Neural progenitor cell (in vitro differentiated cells): ENCODE data around the gene HYAL2. TPM values are rescaled to one million over a fixed set of nuclear protein-coding genes. Genes with fewer than 3 reads are reported as not detected.

Experiments
- DNase-seq: peaks from one replicate; pipeline ENCODE4 v3.0.0-alpha.2; 2016; ENCODE audit warnings: low spot score
- H2AFZ ChIP-seq: fragments of 200-600 bp; sonication (generic); replicated peaks from 2 replicates; pipeline ENCODE4 v1.6.1; 2016; ENCODE audit warnings: antibody characterized with exemption
- H3F3A ChIP-seq: fragments of 200-600 bp; sonication (generic); 2 replicates; pipeline ENCODE4 v1.6.1; 2016; ENCODE audit warnings: antibody characterized with exemption, low read depth
- H3K27ac ChIP-seq: fragments of 200-600 bp; sonication (generic); 2 replicates; pipeline ENCODE4 v1.5.1; 2016; ENCODE audit warnings: mild to moderate bottlenecking
- H3K27me3 ChIP-seq: fragments of 200-600 bp; sonication (generic); 2 replicates; pipeline ENCODE4 v1.6.1; 2016; ENCODE audit warnings: mild to moderate bottlenecking, moderate library complexity
- H3K36me3 ChIP-seq: fragments of 200-600 bp; sonication (generic); 2 replicates; pipeline ENCODE4 v1.5.1; 2016
- H3K4me1 ChIP-seq: fragments of 200-600 bp; sonication (generic); 2 replicates; pipeline ENCODE4 v1.6.1; 2016; ENCODE audit warnings: mixed run types
- H3K4me2 ChIP-seq: fragments of 200-600 bp; sonication (generic); 2 replicates; pipeline ENCODE4 v1.6.1; 2016
- H3K4me3 ChIP-seq: fragments of 200-600 bp; sonication (generic); 2 replicates; pipeline ENCODE4 v1.5.1; 2016
- H3K79me2 ChIP-seq: fragments of 200-600 bp; sonication (generic); 2 replicates; pipeline ENCODE4 v1.6.1; 2016; ENCODE audit warnings: low read depth
- H3K9ac ChIP-seq: fragments of 200-600 bp; sonication (generic); 2 replicates; pipeline ENCODE4 v1.6.1; 2016
- H3K9me3 ChIP-seq: fragments of 200-600 bp; sonication (generic); 2 replicates; pipeline ENCODE4 v1.5.1; 2016; ENCODE audit warnings: low read depth
- H4K20me1 ChIP-seq: fragments of 200-600 bp; sonication (generic); 2 replicates; pipeline ENCODE4 v1.6.1; 2016; ENCODE audit warnings: low read depth
- H3K27ac Mint-ChIP-seq: 3 replicates; pipeline ENCODE4 v1.8.0; 2021; ENCODE audit warnings: mixed read lengths
- H3K27me3 Mint-ChIP-seq: 2 replicates; pipeline ENCODE4 v1.8.0; 2022; ENCODE audit warnings: low read depth, mild to moderate bottlenecking, inconsistent platforms, moderate library complexity, mixed read lengths; ENCODE audit not compliant: insufficient read depth
- H3K36me3 Mint-ChIP-seq: 3 replicates; pipeline ENCODE4 v1.8.0; 2021; ENCODE audit warnings: mixed read lengths
- H3K4me1 Mint-ChIP-seq: 3 replicates; pipeline ENCODE4 v1.8.0; 2021; ENCODE audit warnings: mixed read lengths
- H3K4me3 Mint-ChIP-seq: 3 replicates; pipeline ENCODE4 v1.8.0; 2021; ENCODE audit warnings: mild to moderate bottlenecking, moderate library complexity, mixed read lengths
- H3K9me3 Mint-ChIP-seq: 3 replicates; pipeline ENCODE4 v1.8.0; 2020; ENCODE audit warnings: mixed read lengths
- EZH2 ChIP-seq: fragments of 200-600 bp; sonication (generic); IDR thresholded peaks from 2 replicates; pipeline ENCODE4 v1.6.1; 2017; ENCODE audit warnings: antibody characterized with exemption, mild to moderate bottlenecking, moderate library complexity
- EZH2phosphoT487 ChIP-seq: fragments of 200-600 bp; sonication (generic); IDR thresholded peaks from 2 replicates; pipeline ENCODE4 v1.6.1; 2017; ENCODE audit warnings: antibody characterized with exemption
- total RNA-seq: library from RNA; depleted of rRNA; stranded (reverse); fragments of >200 nt; gene quantifications from 2 replicates; pipeline ENCODE4 v1.2.3, GENCODE V29; 2015; ENCODE audit warnings: low replicate concordance
- TF ChIP-seq, protein P1 (sequence below): fragments of 200-600 bp; sonication (generic); IDR thresholded peaks from 2 replicates; pipeline ENCODE4 v1.5.1; 2017; ENCODE audit warnings: antibody characterized with exemption, mild to moderate bottlenecking

The HYAL2 gene
- total RNA-seq, 1 donor from 2014 or later = 38.9 TPM

DNA sequence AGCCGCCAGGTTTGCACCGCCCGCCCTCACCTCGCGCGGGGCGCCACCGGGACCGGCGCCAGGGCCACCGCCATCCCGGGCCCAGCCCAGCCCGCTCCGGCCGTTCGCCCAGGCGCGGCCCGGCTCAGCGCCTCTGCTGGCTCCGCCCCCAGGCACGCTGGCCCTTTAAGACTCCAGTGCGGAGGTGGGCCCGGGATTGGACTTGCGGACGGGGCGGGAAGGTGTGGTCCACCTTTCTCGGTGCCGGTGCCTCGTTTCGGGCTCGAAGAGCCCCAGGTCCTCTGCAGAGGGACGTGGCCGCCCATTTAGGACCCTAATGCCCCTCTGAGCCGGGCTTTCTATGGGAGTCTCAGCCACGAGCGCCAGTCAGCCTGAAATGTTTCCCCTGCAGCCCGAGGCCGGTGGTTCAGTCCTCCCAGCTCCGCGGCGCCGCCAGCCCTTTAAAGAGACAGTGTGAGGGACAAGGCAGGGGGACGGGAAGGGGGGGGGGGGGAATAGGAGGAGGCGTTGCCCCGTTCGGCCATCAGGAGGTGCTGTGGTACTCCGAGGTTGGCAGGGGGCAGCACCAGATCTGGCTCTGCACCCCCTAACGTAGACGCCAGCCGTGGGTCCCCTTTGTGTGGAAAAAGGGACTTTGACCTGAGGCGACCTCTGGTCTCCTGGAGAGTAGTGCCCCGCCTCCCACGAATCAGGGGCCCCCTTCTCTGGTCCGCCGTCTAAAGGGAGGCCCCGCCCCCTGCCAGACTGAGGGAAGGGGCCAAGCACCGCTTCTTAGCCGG lies 1.0 kb downstream of the HYAL2 start:
- Mint-ChIP-seq H3K27ac (peak overlapping the region; percentile 100), H3K27me3 (peaks cover 4% of the 10 kb centered on the region), H3K36me3 (peaks cover 22% of the 10 kb centered on the region), H3K9me3 (no peaks in the 10 kb centered on the region), H3K4me1 (peaks cover 47% of the 10 kb centered on the region), H3K4me3 (peak overlapping the region; percentile 88)
- peak overlapping the region; percentile 88 for H3K4me2 ChIP-seq
- peak; percentile 97 for DNase-seq
- H3K9ac ChIP-seq = peak overlapping the region; percentile 91
- H2AFZ ChIP-seq = peak overlapping the region; percentile 95
- peak overlapping the region; percentile 84 for H3K4me3 ChIP-seq
- no peaks in the 10 kb centered on the region for H3K9me3 ChIP-seq
- no peaks in the 10 kb centered on the region for H3K36me3 ChIP-seq
- H4K20me1 ChIP-seq = peaks cover 36% of the 10 kb centered on the region
- peaks cover 28% of the 10 kb centered on the region for H3K4me1 ChIP-seq
- H3F3A ChIP-seq = peaks cover 35% of the 10 kb centered on the region
- H3K27ac ChIP-seq = peak overlapping the region; percentile 99
- TF ChIP-seq EZH2 = no peak
- TF ChIP-seq, protein P1, sequence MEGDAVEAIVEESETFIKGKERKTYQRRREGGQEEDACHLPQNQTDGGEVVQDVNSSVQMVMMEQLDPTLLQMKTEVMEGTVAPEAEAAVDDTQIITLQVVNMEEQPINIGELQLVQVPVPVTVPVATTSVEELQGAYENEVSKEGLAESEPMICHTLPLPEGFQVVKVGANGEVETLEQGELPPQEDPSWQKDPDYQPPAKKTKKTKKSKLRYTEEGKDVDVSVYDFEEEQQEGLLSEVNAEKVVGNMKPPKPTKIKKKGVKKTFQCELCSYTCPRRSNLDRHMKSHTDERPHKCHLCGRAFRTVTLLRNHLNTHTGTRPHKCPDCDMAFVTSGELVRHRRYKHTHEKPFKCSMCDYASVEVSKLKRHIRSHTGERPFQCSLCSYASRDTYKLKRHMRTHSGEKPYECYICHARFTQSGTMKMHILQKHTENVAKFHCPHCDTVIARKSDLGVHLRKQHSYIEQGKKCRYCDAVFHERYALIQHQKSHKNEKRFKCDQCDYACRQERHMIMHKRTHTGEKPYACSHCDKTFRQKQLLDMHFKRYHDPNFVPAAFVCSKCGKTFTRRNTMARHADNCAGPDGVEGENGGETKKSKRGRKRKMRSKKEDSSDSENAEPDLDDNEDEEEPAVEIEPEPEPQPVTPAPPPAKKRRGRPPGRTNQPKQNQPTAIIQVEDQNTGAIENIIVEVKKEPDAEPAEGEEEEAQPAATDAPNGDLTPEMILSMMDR = peak; percentile 76
- H3K79me2 ChIP-seq = peaks cover 40% of the 10 kb centered on the region
- H3K27me3 ChIP-seq = no peaks in the 10 kb centered on the region

DNA sequence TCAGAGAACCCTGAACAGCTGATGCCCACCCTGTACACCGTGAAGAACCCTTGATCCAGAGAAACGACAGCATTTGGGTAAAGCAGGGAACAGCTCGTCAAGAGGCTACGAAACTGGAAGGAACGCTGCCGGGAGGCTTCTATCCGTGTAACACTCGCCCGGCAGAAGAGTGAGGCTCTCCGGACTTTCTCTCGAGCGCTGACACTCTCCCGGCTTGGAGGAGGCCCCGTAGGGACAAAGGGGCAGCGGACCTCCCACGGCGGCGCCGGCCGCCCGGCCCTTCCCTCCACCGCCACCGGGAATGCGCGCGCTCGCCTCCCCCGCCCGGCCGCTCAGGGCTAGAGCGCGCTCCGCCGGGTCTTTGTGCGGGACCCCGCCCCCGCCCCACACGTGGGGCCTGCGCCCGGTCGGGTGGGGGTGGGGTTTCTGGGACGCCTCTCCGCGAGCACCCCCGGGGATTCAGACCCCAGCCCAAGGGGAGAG lies 1.7 kb downstream of the HYAL2 start:
- H3K4me1 Mint-ChIP-seq = peaks cover 49% of the 10 kb centered on the region
- peak overlapping the region; percentile 84 for H3K4me3 ChIP-seq
- TF ChIP-seq EZH2phosphoT487 (no peak), EZH2 (no peak)
- TF ChIP-seq, protein P1 = no peak
- H3K4me3 Mint-ChIP-seq = peak overlapping the region; percentile 99
- peak overlapping the region; percentile 98 for H3K27ac Mint-ChIP-seq
- H3K27me3 Mint-ChIP-seq = peaks cover 4% of the 10 kb centered on the region
- no peaks in the 10 kb centered on the region for H3K9me3 Mint-ChIP-seq
- peak overlapping the region; percentile 95 for H2AFZ ChIP-seq
- peaks cover 36% of the 10 kb centered on the region for H4K20me1 ChIP-seq
- H3K36me3 ChIP-seq = no peaks in the 10 kb centered on the region
- H3K9me3 ChIP-seq = no peaks in the 10 kb centered on the region
- DNase-seq = peak; percentile 97
- peak overlapping the region; percentile 88 for H3K4me2 ChIP-seq
- H3K4me1 ChIP-seq = peaks cover 28% of the 10 kb centered on the region
- peaks cover 37% of the 10 kb centered on the region for H3K79me2 ChIP-seq
- no peaks in the 10 kb centered on the region for H3K27me3 ChIP-seq
- H3K36me3 Mint-ChIP-seq = peaks cover 26% of the 10 kb centered on the region
- peak overlapping the region; percentile 99 for H3K27ac ChIP-seq
- peaks cover 35% of the 10 kb centered on the region for H3F3A ChIP-seq
- H3K9ac ChIP-seq = peak overlapping the region; percentile 91

DNA sequence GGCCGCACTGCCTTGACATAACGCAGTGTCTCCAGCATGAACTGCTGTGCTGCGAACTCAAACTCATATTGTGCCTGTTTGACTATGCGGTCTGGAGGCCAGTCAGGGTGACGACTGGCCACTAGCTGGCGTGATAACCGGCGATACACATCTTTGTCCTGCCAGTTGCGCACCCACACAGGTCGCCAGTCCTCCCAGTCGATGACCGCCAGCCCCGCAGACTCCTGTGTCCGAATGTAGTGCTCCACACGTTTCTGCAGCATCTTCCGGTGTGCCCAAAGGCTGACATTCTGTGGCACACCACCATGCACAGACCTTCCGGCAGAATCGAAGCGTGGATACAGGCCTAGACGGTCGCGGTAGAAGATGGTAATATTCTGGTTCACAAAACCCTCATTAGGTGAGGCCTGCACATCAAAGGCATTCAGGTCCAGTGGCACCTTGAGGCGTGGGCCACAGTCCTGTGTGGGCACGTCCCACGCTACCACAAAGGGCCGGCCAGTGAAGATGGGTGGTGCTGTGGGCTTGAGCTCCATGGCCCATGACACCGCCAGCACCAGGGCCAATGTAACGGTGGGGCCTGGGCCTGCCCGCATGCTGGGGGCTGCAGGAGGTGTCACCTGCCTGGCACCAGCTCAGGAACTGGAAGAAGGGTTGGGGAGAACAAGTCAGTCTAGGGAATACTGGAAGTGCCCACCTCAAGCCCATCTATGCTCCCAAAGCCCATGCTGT lies 2.5 kb downstream of the HYAL2 start:
- Histone ChIP-seq H3K36me3 (no peaks in the 10 kb centered on the region), H3K4me2 (peak overlapping the region; percentile 88), H3K9me3 (no peaks in the 10 kb centered on the region), H4K20me1 (peaks cover 36% of the 10 kb centered on the region), H3K79me2 (peaks cover 37% of the 10 kb centered on the region), H3K27me3 (no peaks in the 10 kb centered on the region), H2AFZ (no peak overlapping the region), H3K4me1 (peaks cover 28% of the 10 kb centered on the region), H3K9ac (no peak overlapping the region), H3K27ac (no peak overlapping the region), H3K4me3 (peak overlapping the region; percentile 84), H3F3A (peaks cover 32% of the 10 kb centered on the region)
- TF ChIP-seq, protein P1 = no peak
- TF ChIP-seq EZH2 (no peak), EZH2phosphoT487 (no peak)
- Mint-ChIP-seq H3K4me3 (peak overlapping the region; percentile 99), H3K4me1 (peaks cover 49% of the 10 kb centered on the region), H3K9me3 (no peaks in the 10 kb centered on the region), H3K27ac (peak overlapping the region; percentile 98), H3K36me3 (peaks cover 31% of the 10 kb centered on the region), H3K27me3 (peaks cover 4% of the 10 kb centered on the region)
- no peak for DNase-seq
